Liver (tissue), 6 donors: Measurements from ENCODE around the gene SPINK2. TPM values are rescaled to one million over a fixed set of nuclear protein-coding genes. Genes with fewer than 3 reads are reported as not detected.

Experiments used
- HNF4A ChIP-seq, 2 donors: conservative IDR thresholded peaks; 2 replicates each; pipeline ENCODE4 v1.6.1; 2016; ENCODE audit warnings: antibody characterized with exemption in 2 of 2, mild to moderate bottlenecking in 2 of 2
- polyA plus RNA-seq, 2 donors: library from polyadenylated mRNA; stranded (reverse) in 1 of 2; unstranded in 1 of 2; fragments of 200-250 nt in 1 of 2; fragments of >200 nt in 1 of 2; fragmentation: Nextera tagmentation in 1 of 2; extraction: Ambion mirVana in 1 of 2; gene quantifications; one replicate each; pipeline versions ENCODE4 v1.2.1 to v1.2.3, GENCODE V29; 2013 to 2015
- small RNA-seq: library from RNA; depleted of rRNA; stranded (forward); fragments of <200 nt; gene quantifications from one replicate; pipeline ENCODE3, GENCODE V24; 2014
- total RNA-seq, 2 donors: library from RNA; depleted of rRNA; stranded (reverse); fragments of >200 nt; gene quantifications; one replicate each; pipeline ENCODE4 v1.2.3, GENCODE V29; 2014
- TF ChIP-seq, protein P1 (sequence below): IDR thresholded peaks from 2 replicates; pipeline ENCODE4 v1.6.1; 2016; ENCODE audit warnings: antibody characterized with exemption
- TF ChIP-seq, protein P2 (sequence below): IDR thresholded peaks from 2 replicates; pipeline ENCODE4 v1.6.1; 2016; ENCODE audit warnings: antibody characterized with exemption
- donor health status: healthy.
- donor health status: healthy.
- donor health status: healthy.

Gene SPINK2
- total and polyA plus RNA-seq, 4 donors: 0.79 TPM; not detected in 3

DNA sequence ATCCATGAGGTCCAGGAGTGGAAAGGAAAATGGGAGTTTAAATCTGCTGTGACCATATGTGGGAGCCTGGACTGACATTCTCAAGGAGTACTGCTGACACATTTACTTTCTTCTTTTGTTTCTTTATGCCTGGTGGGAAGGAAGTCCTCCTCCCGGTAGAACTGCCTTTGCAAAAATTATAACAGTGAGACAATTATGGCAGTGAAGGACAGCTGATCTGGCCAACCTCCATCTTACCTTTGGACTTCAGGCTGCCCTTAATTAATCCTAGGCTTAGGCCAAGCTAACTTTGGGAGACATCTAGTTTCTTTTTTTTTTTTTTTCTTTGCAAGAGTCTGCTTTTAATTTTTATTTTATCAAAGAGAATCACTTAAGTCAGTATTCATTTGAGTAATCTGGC is 61.3 kb downstream of the SPINK2 start (continued):
- TF ChIP-seq, protein P1, sequence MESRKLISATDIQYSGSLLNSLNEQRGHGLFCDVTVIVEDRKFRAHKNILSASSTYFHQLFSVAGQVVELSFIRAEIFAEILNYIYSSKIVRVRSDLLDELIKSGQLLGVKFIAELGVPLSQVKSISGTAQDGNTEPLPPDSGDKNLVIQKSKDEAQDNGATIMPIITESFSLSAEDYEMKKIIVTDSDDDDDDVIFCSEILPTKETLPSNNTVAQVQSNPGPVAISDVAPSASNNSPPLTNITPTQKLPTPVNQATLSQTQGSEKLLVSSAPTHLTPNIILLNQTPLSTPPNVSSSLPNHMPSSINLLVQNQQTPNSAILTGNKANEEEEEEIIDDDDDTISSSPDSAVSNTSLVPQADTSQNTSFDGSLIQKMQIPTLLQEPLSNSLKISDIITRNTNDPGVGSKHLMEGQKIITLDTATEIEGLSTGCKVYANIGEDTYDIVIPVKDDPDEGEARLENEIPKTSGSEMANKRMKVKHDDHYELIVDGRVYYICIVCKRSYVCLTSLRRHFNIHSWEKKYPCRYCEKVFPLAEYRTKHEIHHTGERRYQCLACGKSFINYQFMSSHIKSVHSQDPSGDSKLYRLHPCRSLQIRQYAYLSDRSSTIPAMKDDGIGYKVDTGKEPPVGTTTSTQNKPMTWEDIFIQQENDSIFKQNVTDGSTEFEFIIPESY: no peak
- no peak for TF ChIP-seq HNF4A (conservative IDR thresholded peaks at IDR 0.05)
- TF ChIP-seq, protein P2, sequence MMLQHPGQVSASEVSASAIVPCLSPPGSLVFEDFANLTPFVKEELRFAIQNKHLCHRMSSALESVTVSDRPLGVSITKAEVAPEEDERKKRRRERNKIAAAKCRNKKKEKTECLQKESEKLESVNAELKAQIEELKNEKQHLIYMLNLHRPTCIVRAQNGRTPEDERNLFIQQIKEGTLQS: no peak

Small RNA genes within 50 kb of the gene (small RNA-seq; reads per million reads assigned to genes)
- gene RF00017 (not detected), gene RF00019 (not detected), gene RN7SL357P (not detected), gene RN7SL492P (not detected)

Other genes with a start within 250 kb of the SPINK2 start
- gene HOPX, start 140.4 kb downstream of the SPINK2 start, total RNA-seq: 1 to 10 TPM in 1 of 2 donors, under 1 TPM in 1; 0.67 to 2.4 TPM
- under 1 TPM; 0.40 to 0.60 TPM for gene HOPX, start 140.4 kb downstream of the SPINK2 start, polyA plus RNA-seq
- gene REST, start 86.2 kb upstream of the SPINK2 start, total RNA-seq: 10 to 100 TPM; 15.9 to 18.1 TPM
- gene REST, start 86.2 kb upstream of the SPINK2 start, polyA plus RNA-seq: 1 to 10 TPM; 3.7 to 8.8 TPM
- gene NOA1, start 155.9 kb upstream of the SPINK2 start, total RNA-seq: 1 to 10 TPM; 8.0 to 9.2 TPM
- 1 to 10 TPM; 2.3 to 6.2 TPM for gene NOA1, start 155.9 kb upstream of the SPINK2 start, polyA plus RNA-seq
- 10 to 100 TPM; 55.4 to 64.4 TPM for gene POLR2B, start 157.2 kb upstream of the SPINK2 start, total RNA-seq
- 10 to 100 TPM; 16.6 to 24.6 TPM for gene POLR2B, start 157.2 kb upstream of the SPINK2 start, polyA plus RNA-seq